ENCODE results near the gene XCL1. TPM values are rescaled to one million over a fixed set of nuclear protein-coding genes. Genes with fewer than 3 reads are reported as not detected.

Gene XCL1
- total and polyA plus RNA-seq, 2 of the 13 experiments (the other 11 are each of a cell fraction or from before 2014, with no cell fraction given) = 2.5 to 7.6 TPM

DNA sequence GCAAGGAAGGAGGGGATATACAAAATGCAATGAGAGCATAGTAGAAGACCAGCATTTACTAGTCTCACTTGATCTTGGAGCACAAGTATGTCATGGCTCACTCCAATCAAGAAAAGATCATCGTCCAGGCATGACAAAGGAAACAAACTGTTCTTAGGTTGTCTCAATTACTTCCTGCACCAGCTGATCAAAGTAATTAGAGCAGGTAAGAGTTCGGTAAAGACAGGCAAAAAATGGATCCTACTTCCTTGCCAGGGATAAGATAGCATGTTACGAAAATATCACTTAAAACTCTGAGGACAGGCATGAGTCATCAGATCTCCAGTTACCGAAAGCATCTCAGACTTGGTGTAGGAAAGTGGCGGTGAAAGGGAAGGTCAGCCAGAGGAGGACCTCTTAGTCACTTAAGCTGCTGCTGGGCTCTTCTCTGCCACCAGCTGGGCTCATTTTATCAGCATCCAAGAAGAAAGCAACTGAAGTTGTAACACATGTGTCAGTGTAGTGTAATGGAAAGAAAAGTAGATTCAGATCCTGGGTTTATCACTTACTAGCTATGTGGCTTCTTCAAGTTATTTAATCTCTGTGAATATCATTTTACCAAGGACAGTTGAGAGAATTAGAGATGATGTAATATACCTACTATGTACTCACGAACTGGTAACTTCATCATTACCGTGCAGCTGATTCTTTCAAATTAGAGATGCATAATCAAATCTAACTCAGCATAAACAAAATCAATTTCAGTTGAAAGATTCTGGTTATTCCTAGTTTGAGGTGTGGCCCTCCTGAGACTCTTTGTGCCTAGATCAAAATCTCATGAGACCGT, 46.8 kb downstream of the XCL1 start (continued):
- TF ChIP-seq NR2C2 (CRISPR knock-in tag; IDR thresholded peaks at IDR 0.05; ENCODE audit: borderline replicate concordance) (no peak), ZNF235 (CRISPR knock-in tag; IDR thresholded peaks at IDR 0.05; ENCODE audit: borderline replicate concordance) (no peak), ZFP82 (CRISPR knock-in tag; IDR thresholded peaks at IDR 0.05; ENCODE audit: borderline replicate concordance) (no peak), ZNF430 (CRISPR knock-in tag; IDR thresholded peaks at IDR 0.05) (no peak), ATRX (CRISPR knock-in tag; IDR thresholded peaks at IDR 0.05; ENCODE audit: borderline replicate concordance) (no peak), PPARG (CRISPR knock-in tag; conservative IDR thresholded peaks at IDR 0.05) (no peak), HMG20B (CRISPR knock-in tag; conservative IDR thresholded peaks at IDR 0.05) (no peak)
- TF ChIP-seq, protein P1, sequence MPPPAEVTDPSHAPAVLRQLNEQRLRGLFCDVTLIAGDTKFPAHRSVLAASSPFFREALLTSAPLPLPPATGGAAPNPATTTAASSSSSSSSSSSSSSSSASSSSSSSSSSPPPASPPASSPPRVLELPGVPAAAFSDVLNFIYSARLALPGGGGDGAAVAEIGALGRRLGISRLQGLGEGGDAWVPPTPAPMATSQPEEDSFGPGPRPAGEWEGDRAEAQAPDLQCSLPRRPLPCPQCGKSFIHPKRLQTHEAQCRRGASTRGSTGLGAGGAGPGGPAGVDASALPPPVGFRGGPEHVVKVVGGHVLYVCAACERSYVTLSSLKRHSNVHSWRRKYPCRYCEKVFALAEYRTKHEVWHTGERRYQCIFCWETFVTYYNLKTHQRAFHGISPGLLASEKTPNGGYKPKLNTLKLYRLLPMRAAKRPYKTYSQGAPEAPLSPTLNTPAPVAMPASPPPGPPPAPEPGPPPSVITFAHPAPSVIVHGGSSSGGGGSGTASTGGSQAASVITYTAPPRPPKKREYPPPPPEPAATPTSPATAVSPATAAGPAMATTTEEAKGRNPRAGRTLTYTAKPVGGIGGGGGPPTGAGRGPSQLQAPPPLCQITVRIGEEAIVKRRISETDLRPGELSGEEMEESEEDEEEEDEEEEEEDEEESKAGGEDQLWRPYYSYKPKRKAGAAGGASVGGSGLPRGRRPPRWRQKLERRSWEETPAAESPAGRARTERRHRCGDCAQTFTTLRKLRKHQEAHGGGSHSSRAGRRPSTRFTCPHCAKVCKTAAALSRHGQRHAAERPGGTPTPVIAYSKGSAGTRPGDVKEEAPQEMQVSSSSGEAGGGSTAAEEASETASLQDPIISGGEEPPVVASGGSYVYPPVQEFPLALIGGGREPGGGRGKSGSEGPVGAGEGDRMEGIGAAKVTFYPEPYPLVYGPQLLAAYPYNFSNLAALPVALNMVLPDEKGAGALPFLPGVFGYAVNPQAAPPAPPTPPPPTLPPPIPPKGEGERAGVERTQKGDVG (CRISPR knock-in tag; IDR thresholded peaks at IDR 0.05; ENCODE audit: borderline replicate concordance) = no peak
- TF ChIP-seq, protein P2, sequence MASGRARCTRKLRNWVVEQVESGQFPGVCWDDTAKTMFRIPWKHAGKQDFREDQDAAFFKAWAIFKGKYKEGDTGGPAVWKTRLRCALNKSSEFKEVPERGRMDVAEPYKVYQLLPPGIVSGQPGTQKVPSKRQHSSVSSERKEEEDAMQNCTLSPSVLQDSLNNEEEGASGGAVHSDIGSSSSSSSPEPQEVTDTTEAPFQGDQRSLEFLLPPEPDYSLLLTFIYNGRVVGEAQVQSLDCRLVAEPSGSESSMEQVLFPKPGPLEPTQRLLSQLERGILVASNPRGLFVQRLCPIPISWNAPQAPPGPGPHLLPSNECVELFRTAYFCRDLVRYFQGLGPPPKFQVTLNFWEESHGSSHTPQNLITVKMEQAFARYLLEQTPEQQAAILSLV (CRISPR knock-in tag; IDR thresholded peaks at IDR 0.05; ENCODE audit: borderline replicate concordance) = no peak
